HG02759 (cell line): ENCODE data around the gene HIVEP1.
"Not testable (repeated sequence)": the region's sequence is repeated elsewhere in the genome, so short reads cannot be mapped to it uniquely, and the experiment has no call there.

Source experiments
- ATAC-seq: cut with Tn5 transposase; IDR thresholded peaks from one replicate; pipeline ENCODE4 v1.9.1; 2021; ENCODE audit warnings: mild to moderate bottlenecking, moderate library complexity; ENCODE audit not compliant: unreplicated experiment

Gene HIVEP1

GRCh38 chr6:12082368-12082767, 70.3 kb downstream of the HIVEP1 start:
- ATAC-seq: no peak

GRCh38 chr6:12083302-12083701, 71.2 kb downstream of the HIVEP1 start:
- no peak for ATAC-seq

DNA sequence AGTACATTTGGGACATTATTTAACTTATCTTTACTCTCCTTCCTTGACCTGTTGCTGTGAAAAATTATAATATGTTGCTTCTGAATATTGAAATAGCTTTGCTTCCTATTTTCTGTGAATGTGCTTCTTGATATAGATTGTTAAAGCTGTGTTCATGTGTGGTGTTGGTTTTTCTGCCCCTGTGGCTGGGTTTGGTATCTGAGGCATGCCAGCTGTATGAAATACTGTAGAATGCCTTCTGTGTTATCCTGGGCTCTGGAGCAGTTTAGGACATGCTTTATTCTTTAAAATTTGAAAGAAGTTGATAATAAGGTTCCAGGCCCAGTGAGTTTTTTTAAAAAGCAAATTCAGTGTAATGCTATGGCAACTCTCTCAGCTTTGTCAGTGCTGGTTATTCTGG, 71.7 kb downstream of the HIVEP1 start:
- no peak for ATAC-seq

GRCh38 chr6:12084681-12085080, 72.6 kb downstream of the HIVEP1 start:
- no peak for ATAC-seq

GRCh38 chr6:12088531-12088930, 76.4 kb downstream of the HIVEP1 start:
- no peak for ATAC-seq

- ATAC-seq: no peak
Measured at GRCh38 chr6:12090714-12091113, 78.6 kb downstream of the HIVEP1 start.

- ATAC-seq: no peak
Measured at GRCh38 chr6:12092762-12093161, 80.7 kb downstream of the HIVEP1 start.

DNA sequence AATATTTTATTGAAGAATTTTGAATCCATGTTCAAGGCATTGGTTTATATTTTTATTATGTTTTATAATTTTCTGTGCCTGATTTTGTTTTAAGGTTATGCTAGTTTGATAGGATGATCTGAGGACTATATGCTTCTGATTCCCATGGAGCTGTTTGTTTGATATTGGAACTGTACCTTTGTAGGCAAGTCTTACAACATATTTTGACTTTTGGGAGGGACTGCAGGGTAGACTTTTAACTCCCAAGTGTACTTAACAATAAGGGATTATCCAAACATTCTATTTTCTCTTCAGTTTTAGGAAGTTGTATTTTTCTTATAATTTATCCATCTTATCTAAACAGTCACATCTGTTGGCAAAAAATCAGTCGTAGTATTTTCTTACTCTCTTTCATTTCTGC, 82.6 kb downstream of the HIVEP1 start:
- no peak for ATAC-seq

DNA sequence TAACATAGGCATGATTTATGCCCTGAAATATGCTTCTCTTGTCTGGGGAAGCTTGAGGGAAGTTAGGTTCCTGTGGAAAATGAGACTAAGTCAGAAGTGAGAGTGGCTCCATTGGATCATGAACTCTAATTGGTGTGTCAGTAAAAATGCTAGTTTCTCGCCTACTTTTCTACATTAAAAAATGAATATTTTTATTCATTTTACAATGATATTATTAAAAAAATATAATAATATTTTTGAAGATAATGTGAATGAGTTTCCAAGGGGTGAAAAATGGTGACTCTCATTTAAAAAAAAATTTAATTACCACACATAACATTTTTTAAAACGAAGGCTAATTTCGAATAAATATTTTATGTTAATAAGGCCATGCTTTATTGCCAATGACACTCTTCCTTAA, 84.2 kb downstream of the HIVEP1 start:
- ATAC-seq: no peak

- ATAC-seq: no peak
Measured at GRCh38 chr6:12097791-12098190, 85.7 kb downstream of the HIVEP1 start.

GRCh38 chr6:12099623-12100338, 87.7 kb downstream of the HIVEP1 start:
- ATAC-seq: no peak

GRCh38 chr6:12101048-12101447, 88.9 kb downstream of the HIVEP1 start:
- no peak for ATAC-seq

DNA sequence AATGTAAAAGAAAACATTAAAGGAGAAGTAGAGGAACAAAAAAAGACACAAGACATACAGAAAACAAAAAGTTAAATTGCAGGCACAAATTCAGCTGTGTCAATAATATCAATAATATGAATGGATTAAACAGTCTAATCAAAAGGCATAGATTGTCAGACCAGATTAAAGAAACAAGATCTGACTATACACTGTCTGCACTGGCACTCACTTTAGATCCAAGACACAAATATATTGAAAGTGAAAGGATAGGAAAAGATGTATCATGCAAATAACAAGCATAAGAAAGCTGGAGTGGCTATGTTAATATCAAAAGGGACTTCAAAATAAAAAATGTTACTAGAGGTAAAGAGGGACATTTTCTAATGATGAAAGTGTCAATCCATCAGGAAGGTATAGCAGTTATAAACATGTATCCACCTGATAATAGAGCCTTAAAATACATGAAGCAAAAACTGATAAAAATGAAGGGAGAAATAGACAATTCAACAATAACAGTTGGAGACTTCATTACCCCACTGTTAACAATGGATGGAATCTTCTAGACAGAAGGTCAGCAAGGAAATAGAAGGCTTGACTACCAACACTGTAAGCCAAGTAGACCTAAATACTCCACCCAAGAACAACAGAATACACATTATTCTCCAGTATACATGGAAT, 89.7 kb downstream of the HIVEP1 start:
- no peak for ATAC-seq

- no peak for ATAC-seq
Measured at GRCh38 chr6:12102350-12102749, 90.2 kb downstream of the HIVEP1 start.

DNA sequence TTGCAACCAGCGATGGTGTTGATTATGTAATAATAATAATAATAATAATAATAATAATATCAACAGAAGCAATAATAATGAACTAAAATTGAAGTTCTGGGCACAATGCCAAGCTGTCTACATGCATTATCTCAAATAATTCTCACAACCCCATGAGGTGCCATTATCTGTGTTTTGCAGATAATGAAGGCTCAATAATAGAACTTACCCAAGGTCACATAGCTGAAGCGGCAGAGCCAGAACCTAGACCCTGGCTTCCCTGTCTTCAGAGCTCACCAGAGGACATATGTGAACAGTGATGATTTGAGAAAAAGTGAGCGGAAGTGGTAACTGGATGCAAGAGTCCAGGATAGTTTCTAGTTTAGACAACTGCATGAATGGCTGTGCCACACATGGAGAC, 91.0 kb downstream of the HIVEP1 start:
- ATAC-seq: no peak

DNA sequence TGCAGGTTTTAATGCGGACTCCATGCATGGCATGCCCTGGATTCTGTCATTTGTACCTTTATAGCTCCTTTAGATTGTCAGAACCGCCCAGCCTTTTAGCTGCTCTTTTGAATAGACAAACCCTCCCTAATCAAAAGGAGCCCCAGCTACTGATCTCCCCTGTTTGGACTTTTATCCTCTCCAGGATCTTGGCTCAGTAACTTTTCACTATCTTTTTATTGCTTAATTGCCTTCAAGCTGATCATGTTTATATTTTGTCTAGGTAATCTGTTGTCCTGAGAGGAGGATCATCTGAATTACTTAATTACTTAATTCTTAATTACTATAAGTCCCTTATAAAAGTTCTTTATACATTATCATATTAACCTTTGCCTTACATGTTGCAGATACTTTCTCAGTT, 93.2 kb downstream of the HIVEP1 start:
- no peak for ATAC-seq

DNA sequence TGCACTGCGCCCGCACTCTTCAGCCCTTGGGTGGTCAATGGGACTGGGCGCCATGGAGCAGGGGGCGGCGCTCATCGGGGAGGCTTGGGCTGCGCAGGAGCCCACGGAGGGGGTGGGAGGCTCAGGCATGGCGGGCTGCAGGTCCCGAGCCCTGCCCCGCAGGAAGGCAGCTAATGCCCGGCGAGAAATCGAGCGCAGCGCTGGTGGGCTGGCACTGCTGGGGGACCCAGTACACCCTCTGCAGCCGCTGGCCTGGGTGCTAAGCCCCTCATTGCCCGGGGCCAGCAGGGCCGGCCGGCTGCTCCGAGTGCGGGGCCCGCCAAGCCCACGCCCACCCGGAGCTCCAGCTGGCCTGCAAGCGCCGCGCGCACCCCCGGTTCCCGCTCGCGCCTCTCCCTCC, 96.3 kb downstream of the HIVEP1 start:
- ATAC-seq: not testable (repeated sequence)

DNA sequence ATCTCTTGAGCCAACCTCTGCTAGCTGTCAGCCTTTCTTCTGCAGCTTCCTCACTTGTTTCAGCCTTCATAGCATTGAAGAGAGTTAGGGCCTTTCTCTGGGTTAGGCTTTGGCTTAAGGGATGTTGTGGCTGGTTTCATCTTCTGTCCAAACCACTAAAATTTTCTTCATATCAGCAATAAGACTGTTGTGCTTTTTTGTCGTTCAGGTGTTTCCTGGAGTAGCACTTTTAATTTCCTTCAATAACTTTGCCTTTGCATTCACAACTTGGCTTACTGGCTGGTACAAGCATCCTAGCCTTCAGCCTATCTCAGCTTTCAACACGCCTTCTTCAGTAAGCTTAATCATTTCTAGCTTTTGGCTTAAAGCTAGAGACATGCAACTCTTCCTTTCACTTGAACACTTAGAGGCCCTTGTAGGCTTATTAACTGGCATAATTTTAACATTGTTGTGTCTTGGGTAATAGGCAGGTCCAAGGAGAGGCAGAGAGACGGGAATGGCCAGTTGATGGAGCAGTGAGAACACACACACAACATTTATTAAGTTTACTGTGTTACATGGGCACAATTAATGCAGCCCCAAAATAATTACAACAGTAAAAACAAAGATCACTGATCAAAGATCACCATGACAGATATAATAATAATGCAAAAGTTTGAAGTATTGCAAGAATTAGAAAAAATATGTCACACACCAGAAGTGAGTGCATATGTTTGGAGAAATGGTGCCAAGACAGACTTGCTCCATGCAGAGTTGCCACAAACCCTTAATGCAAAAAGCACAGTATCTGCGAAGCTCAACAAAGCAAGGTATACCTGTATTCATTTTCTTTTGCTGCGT, 98.6 kb downstream of the HIVEP1 start:
- ATAC-seq: no peak

DNA sequence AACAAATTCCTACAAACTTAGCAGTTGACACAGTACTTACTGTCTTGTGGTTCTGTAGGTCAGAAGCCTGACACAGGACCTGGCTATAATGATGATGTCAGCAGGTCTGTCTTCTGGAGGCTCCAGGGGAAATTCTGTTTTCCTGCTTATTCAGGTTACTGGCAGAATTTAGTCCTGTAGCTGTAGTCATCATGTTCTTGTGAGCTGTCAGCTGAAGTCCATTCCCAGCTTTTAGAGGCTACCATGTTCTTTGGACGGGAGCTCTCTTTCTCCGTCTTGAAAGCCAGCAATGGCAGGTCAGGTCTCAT, 99.2 kb downstream of the HIVEP1 start:
- no peak for ATAC-seq

GRCh38 chr6:12112540-12113189, 100.6 kb downstream of the HIVEP1 start:
- ATAC-seq: no peak

- no peak for ATAC-seq
Measured at GRCh38 chr6:12113190-12113577, 101.1 kb downstream of the HIVEP1 start.
